Parathyroid adenoma (tissue), 2 donors: ENCODE results near the gene CD47.

Experiments used
- H2AFZ ChIP-seq: fragments of 300-600 bp; sonication (generic); one replicate; pipeline ENCODE4 v1.7.0; 2017; ENCODE audit warnings: antibody characterized with exemption, mild to moderate bottlenecking
- H3K27ac ChIP-seq: fragments of 300-600 bp; sonication (generic); one replicate; pipeline ENCODE4 v1.7.0; 2017
- H3K27me3 ChIP-seq: fragments of 300-600 bp; sonication (generic); one replicate; pipeline ENCODE4 v1.7.0; 2017; ENCODE audit warnings: low read length; ENCODE audit not compliant: control insufficient read depth, insufficient read depth
- H3K36me3 ChIP-seq: fragments of 300-600 bp; sonication (generic); one replicate; pipeline ENCODE4 v1.7.0; 2017; ENCODE audit warnings: low read length; ENCODE audit not compliant: control insufficient read depth, insufficient read depth
- H3K4me1 ChIP-seq: fragments of 300-600 bp; sonication (generic); one replicate; pipeline ENCODE4 v1.7.0; 2017; ENCODE audit warnings: control low read depth
- H3K4me2 ChIP-seq: fragments of 300-600 bp; sonication (generic); one replicate; pipeline ENCODE4 v1.7.0; 2017; ENCODE audit warnings: low read length
- H3K4me3 ChIP-seq: fragments of 300-600 bp; sonication (generic); one replicate; pipeline ENCODE4 v1.7.0; 2017; ENCODE audit warnings: low read depth, low read length
- H3K79me2 ChIP-seq: fragments of 300-600 bp; sonication (generic); one replicate; pipeline ENCODE4 v1.7.0; 2017; ENCODE audit warnings: control low read depth
- H3K9ac ChIP-seq: fragments of 300-600 bp; sonication (generic); one replicate; pipeline ENCODE4 v1.7.0; 2017; ENCODE audit warnings: mild to moderate bottlenecking
- H3K9me3 ChIP-seq: fragments of 300-600 bp; sonication (generic); one replicate; pipeline ENCODE4 v1.7.0; 2017; ENCODE audit warnings: low read length; ENCODE audit not compliant: control insufficient read depth
- CTCF ChIP-seq: fragments of 300-600 bp; sonication (generic); IDR thresholded peaks from one replicate; pipeline ENCODE4 v1.7.0; 2017; ENCODE audit warnings: antibody characterized with exemption, mild to moderate bottlenecking
- donor health status: primary hyperparathyroidism.

CD47 gene

GRCh38 chr3:108053483-108053882 is 37.3 kb downstream of the CD47 start:
- Histone ChIP-seq H3K4me3 (no peak overlapping the region), H3K4me2 (no peak overlapping the region), H3K4me1 (no peaks in the 10 kb centered on the region), H3K27me3 (no peaks in the 10 kb centered on the region), H3K79me2 (no peaks in the 10 kb centered on the region), H3K9me3 (no peaks in the 10 kb centered on the region), H3K27ac (no peak overlapping the region), H3K9ac (no peak overlapping the region), H3K36me3 (no peaks in the 10 kb centered on the region), H2AFZ (no peak overlapping the region)
- TF ChIP-seq CTCF, result no peak

- Histone ChIP-seq H3K27me3 (no peaks in the 10 kb centered on the region), H3K36me3 (no peaks in the 10 kb centered on the region), H2AFZ (no peak overlapping the region), H3K4me3 (no peak overlapping the region), H3K9me3 (no peaks in the 10 kb centered on the region), H3K27ac (no peak overlapping the region), H3K4me1 (no peaks in the 10 kb centered on the region), H3K79me2 (no peaks in the 10 kb centered on the region), H3K9ac (no peak overlapping the region), H3K4me2 (no peak overlapping the region)
- no peak for TF ChIP-seq CTCF
These were observed 37.8 kb downstream of the CD47 start for GRCh38 chr3:108053067-108053466.

- no peaks in the 10 kb centered on the region for H3K9me3 ChIP-seq
- no peak for TF ChIP-seq CTCF
- no peaks in the 10 kb centered on the region for H3K36me3 ChIP-seq
- no peak overlapping the region for H3K4me2 ChIP-seq
- no peak overlapping the region for H2AFZ ChIP-seq
- no peaks in the 10 kb centered on the region for H3K4me1 ChIP-seq
- H3K27ac ChIP-seq, result no peak overlapping the region
- no peak overlapping the region for H3K4me3 ChIP-seq
- no peaks in the 10 kb centered on the region for H3K79me2 ChIP-seq
- no peak overlapping the region for H3K9ac ChIP-seq
- H3K27me3 ChIP-seq, result no peaks in the 10 kb centered on the region
These were observed 39.8 kb downstream of the CD47 start for GRCh38 chr3:108051005-108051404.

- H3K9ac ChIP-seq, result no peak overlapping the region
- H3K79me2 ChIP-seq, result no peaks in the 10 kb centered on the region
- no peak overlapping the region for H3K4me2 ChIP-seq
- no peaks in the 10 kb centered on the region for H3K9me3 ChIP-seq
- no peak overlapping the region for H3K27ac ChIP-seq
- no peaks in the 10 kb centered on the region for H3K27me3 ChIP-seq
- H3K4me1 ChIP-seq, result no peaks in the 10 kb centered on the region
- TF ChIP-seq CTCF, result no peak
- H3K4me3 ChIP-seq, result no peak overlapping the region
- no peaks in the 10 kb centered on the region for H3K36me3 ChIP-seq
- no peak overlapping the region for H2AFZ ChIP-seq
These were observed 42.8 kb downstream of the CD47 start for GRCh38 chr3:108047987-108048386.

- TF ChIP-seq CTCF, result no peak
- Histone ChIP-seq H3K79me2 (no peaks in the 10 kb centered on the region), H2AFZ (no peak overlapping the region)
These were observed 44.6 kb downstream of the CD47 start for GRCh38 chr3:108046247-108046646.

More at GRCh38 chr3:108046247-108046646, 44.6 kb downstream of the CD47 start:
- Histone ChIP-seq H3K9me3 (no peaks in the 10 kb centered on the region), H3K27me3 (no peaks in the 10 kb centered on the region), H3K4me2 (no peak overlapping the region), H3K36me3 (no peaks in the 10 kb centered on the region), H3K27ac (no peak overlapping the region), H3K9ac (no peak overlapping the region), H3K4me1 (no peaks in the 10 kb centered on the region), H3K4me3 (no peak overlapping the region)
